GM19455 (cell line): Measurements from ENCODE around the gene MATN4.
"Not testable (repeated sequence)": the region's sequence is repeated elsewhere in the genome, so short reads cannot be mapped to it uniquely, and the experiment has no call there.

Source experiments
- ATAC-seq: cut with Tn5 transposase; IDR thresholded peaks from one replicate; pipeline ENCODE4 v1.9.1; 2021; ENCODE audit not compliant: unreplicated experiment

MATN4 gene, protein sequence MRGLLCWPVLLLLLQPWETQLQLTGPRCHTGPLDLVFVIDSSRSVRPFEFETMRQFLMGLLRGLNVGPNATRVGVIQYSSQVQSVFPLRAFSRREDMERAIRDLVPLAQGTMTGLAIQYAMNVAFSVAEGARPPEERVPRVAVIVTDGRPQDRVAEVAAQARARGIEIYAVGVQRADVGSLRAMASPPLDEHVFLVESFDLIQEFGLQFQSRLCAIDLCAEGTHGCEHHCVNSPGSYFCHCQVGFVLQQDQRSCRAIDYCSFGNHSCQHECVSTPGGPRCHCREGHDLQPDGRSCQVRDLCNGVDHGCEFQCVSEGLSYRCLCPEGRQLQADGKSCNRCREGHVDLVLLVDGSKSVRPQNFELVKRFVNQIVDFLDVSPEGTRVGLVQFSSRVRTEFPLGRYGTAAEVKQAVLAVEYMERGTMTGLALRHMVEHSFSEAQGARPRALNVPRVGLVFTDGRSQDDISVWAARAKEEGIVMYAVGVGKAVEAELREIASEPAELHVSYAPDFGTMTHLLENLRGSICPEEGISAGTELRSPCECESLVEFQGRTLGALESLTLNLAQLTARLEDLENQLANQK

DNA sequence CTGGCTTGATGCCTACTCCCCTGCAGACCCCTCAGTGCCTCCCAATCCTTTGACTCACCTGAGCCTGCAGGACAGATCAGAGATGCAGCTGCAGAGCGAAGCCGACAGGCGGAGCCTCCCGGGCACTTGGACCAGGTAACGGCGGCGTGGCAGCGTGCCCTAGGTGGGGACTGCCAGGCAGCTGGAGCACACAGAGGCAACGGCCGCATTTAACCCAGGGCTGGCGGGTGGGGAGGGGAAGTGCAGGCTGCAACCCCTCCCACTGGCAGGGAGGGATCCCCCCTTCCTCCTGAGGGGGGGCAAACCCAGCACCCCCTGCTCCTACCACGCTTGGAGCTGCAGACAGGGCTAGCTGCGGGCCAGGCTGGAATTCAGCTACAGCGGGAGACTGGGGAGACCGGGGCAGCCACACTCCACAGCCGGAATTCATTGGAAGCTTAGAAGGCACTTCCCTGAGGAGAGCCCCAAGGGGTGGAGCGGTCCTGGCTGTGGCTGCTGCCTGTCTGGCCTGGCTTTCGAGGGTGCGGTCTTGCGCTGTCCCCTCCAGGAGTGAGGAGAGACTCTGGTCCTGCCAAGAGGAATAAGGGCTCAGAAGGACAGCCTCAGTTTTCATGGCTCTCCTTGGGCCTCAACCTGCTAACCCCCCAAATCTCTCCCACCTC, at the start of gene MATN4:
Gene MATN4 (minus strand): TSS at position 183 of the 662 bp plus-strand sequence. CDS start 2,717 bp downstream, outside the sequence.
- ATAC-seq: no peak

DNA sequence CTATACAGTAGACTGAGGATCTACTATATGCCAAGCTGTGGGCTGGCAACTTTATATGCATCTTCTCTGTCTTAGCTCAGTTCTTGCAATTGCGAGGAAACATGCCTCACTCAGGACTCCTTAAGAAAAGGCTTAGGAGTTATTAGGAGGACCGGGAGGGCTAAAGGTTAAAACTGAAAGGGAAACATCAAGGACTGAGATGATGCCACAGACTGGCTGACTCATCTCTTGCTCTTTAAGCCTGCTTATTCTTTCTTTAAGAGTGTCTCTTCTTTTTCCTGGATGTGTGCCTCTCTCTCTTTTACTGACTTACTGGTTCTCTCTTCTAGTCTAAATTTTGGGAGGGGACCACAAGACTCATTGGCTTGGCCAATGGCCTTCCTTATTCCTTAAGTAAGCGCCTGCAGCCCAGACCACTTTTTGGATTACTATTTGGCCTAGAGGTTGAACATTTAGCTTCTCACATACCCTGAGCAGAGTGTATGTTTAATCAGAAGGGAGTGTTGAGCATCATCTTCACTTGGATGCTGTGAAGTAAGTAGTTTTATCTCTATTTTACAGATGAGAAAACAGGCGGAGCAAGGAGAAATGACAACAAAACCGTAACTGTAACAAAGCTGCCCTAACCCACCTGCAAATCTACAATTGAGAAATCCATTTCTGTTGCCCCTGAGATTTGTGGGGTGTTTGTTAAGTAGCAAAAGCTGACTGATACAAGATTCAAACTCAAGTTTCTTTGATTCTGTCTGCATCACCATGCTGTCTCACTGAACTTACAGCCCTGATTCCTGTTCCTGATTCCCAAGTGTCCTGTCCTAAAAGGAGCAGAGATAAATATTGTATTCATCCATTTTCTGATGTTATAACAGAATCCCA, 47.3 kb upstream of the MATN4 start:
- ATAC-seq: no peak

DNA sequence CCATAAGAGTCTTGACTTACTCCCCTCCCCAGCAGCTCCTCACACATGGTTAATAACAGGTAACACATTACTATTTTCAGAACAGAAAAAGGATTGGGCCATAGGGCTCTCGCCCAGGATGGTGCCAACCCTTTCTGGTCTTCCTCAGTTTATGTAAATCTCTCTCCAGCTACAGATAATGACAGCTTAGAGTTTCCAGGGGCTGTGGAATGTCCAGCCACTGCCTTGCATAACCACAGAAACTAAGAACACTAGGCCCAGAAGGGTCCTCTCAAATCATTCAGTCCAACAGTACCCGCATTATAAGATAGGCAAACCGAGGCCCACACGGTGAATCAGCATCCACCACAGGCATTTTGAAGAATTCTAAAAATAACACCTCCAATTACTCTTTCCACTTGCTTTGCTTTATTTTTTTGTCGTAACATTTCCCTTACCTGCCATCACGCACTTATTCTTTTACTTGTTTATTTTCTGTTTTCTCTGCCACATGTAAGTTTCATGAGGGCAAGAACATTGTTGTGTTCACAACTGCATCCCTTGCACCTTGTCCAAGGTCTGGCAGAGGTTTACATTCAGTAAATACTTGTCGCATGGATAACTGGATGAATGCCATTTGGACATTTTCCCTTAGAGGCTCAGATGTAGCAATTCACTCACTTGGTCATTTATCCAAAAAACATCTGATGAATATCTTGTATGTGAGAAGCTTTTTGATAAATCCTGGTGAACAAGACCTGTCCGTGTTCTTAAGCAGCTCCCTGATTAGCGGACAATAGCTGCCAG, 46.5 kb upstream of the MATN4 start:
- ATAC-seq: no peak

DNA sequence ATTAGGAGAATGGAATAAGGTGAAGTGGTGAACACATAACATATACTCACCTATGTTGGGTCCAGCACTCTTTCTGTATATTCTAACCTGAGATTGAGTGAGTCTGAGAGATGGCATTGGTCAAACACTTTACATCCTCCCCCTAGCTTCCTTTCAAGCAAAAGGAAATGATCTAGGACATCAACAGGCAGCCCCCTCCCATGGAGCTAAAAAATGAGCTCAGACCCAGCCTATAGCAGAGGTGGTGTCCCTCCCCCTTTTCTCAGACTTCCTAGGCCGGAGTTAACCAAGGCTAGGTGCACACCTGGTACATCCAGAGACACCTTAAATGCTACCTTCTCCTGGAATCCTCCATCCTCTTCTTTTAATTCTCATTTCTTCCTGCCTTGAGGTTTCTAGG, 45.6 kb upstream of the MATN4 start:
- ATAC-seq: no peak

DNA sequence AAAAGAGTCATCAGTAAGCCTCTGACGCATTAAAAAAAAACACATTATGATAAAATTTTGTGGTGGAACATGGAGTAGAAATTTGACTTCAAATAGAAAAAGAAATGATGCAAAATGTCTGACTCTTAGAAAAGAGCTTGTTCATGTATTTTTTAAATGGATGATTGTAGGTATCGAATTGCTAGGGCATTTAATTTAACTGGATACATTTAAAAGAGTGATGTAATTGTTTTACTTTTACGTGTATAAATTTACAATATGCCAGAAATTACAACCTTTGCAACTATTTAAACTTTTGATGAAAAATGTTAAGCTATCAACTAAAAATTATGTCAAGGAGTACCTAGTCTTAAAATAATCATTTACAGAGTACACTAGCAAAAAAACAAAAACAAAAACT, 44.6 kb upstream of the MATN4 start:
- ATAC-seq: no peak

GRCh38 chr20:45350795-45351194, 42.7 kb upstream of the MATN4 start:
- not testable (repeated sequence) for ATAC-seq

DNA sequence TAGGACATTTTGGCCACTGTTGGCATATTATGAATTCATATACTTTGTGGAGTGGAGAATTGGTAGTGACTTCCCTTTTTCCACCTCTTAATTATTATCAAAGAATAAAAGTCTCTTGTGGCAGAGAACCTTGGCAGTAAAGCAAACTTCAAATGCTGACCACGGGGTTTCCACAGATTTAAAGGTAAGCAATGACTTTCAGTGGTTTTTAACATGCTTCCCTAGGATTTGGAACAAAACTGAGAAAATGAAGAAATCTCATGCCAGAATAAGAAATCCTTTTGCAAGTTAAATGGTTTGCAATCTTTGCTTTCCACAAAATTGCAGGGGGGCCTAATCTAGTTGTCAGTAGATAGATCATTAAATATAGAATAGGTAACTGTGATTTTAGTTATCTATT, 42.1 kb upstream of the MATN4 start:
- ATAC-seq: no peak

DNA sequence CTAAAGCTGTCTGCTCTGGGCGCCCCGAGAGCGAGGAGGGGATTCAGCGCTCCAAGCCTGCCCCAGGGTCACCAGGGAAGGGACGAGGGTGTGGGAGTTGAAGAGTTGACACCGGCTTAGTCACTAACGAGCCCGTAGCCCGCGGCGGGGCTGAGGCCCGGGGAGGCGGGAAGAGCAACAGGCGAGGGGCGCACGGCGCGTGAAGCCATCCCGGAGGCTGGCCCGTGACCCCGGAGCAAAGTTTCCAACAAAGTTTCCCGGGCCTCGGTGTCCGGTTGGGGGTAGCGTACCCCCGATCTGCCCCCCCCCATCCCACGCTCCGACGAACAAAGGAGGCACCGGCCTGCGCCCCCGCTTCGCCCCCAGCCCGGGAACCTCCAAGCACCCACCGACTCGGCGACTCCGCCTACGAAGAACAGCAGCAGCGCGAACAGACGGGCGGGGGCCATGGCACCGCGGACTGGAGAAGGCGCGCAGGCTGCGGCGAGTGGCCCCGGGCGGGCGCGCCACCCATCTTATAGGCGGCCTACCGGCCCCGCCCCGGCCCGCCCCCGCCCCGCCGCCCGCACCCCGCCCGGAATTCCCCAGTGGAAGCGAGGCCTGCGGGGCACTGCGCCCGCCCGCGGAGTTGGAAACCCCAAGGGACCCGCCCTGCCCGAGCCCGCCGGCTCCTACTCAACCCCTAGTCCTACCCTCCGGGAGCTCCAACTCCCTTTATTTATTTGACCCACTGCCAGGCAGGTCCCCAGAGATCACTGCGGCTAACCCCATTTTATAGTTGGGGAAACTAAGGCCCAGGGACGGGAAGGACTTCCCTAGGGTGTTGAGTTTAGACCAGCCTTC, 40.1 kb upstream of the MATN4 start, which contains the start of gene SDC4:
Gene SDC4 (minus strand): TSS at position 489 of the 843 bp plus-strand sequence. CDS start 40 bp downstream, at position 449.
- ATAC-seq: no peak

- no peak for ATAC-seq
Observed at GRCh38 chr20:45347297-45347935, 39.3 kb upstream of the MATN4 start.

DNA sequence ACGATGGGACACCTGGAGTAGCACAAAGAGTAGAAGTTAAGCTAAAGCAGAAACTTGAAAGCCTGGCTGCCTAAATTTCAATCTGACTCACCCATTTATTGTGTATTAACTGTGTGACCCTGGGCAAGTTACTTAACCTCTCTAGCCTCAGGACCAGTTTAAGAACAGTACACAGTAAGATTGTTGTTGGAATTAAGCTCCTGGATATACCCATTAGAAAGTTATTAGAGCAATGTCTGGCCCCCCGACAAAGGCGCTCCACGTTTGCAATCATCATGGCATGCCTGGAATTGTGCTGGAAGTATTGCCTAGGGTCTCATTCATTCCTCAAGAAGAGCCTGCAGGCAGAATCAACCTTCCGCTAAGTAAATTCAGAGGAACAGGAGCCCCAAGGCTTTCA, 38.8 kb upstream of the MATN4 start:
- no peak for ATAC-seq

DNA sequence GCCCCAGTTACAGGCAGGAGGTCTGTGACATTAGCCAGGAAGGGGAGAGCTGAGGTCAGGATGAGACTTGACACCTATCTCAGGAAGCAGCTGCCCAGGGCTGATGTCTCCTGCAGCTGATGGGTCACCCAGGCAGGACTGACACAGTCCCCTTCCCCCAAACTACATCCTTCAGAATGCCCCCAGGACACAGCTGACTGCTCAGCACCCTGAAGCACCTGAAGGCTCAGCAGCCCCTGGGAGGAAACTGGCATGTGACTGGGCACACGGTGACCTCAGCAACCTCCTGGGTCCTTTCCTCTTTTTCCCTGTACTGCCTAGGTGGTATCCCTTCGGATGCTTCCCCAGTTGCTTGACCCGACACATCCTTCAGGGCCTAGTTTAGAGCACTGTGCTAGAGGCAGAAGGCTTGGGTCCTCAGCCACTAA, 38.2 kb upstream of the MATN4 start:
- ATAC-seq: no peak

- no peak for ATAC-seq
Observed at GRCh38 chr20:45345104-45345936, 37.2 kb upstream of the MATN4 start.

DNA sequence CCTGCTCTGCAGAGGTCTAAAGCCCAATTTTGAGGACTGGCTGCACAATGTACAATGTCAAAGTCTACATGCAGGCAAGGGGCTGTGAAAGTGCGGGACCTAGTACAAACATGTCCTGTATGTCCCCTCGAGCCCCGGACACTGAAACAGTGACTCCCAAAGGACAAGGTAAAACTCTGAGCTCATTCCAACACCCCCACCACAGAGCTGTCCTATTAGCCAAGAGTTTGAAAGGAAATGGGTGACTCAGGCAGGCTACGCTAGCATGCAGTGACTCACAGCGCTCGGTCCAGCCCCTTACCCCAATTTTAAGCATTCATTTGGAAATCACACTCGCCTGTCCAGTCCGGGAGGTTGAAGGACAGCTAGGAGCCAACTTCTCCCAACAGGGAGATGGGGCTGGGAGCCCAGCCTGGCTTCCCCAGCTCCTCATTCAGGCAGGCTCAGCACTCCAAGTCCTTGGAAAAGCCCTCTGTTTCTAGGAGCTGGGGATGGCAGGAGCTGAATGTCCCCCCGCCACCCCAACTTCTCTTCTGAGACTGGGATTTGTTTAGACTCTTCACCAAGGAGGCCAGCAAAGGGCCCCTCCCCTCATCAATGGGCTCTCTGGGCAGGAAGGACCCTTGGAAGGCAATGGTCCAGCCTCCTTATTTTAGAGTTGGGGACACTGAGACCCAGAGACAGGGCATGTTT, 36.2 kb upstream of the MATN4 start:
- ATAC-seq: no peak

GRCh38 chr20:45343532-45344167, 35.6 kb upstream of the MATN4 start:
- no peak for ATAC-seq

GRCh38 chr20:45342855-45343531, 34.9 kb upstream of the MATN4 start:
- no peak for ATAC-seq
